Osteoblast (primary cell): ENCODE results near the gene INPP5A. TPM values are rescaled to one million over a fixed set of nuclear protein-coding genes. Genes with fewer than 3 reads are reported as not detected.

ENCODE experiments used
- DNase-seq: peaks from one replicate; pipeline ENCODE4 v3.0.0; 2011; ENCODE audit warnings: low spot score, mixed read lengths; ENCODE audit not compliant: insufficient read length; ENCODE audit errors: missing footprints
- H2AFZ ChIP-seq: 2 replicates; pipeline ENCODE4 v1.6.0; 2011; ENCODE audit warnings: mild to moderate bottlenecking, low read length
- H3K27ac ChIP-seq: 2 replicates; pipeline ENCODE4 v1.5.1; 2011; ENCODE audit warnings: mild to moderate bottlenecking, low read depth, low read length, moderate library complexity
- H3K27me3 ChIP-seq: 2 replicates; pipeline ENCODE4 v1.6.0; 2012; ENCODE audit warnings: mild to moderate bottlenecking, control low read depth, inconsistent platforms, low read length, moderate library complexity; ENCODE audit not compliant: insufficient read depth
- H3K36me3 ChIP-seq: 2 replicates; pipeline ENCODE4 v1.5.1; 2011; ENCODE audit warnings: mild to moderate bottlenecking, low read length, control low read depth, moderate library complexity; ENCODE audit not compliant: insufficient read depth
- H3K4me1 ChIP-seq: 2 replicates; pipeline ENCODE4 v1.5.1; 2011; ENCODE audit warnings: mild to moderate bottlenecking, low read length, control low read depth, moderate library complexity; ENCODE audit not compliant: insufficient read depth
- H3K4me2 ChIP-seq: 2 replicates; pipeline ENCODE4 v1.6.0; 2011; ENCODE audit warnings: mild to moderate bottlenecking, low read length; ENCODE audit not compliant: insufficient read depth
- H3K4me3 ChIP-seq: fragments of 200-600 bp; sonication (generic); 3 replicates; pipeline ENCODE4 v1.5.1; 2012; ENCODE audit warnings: mild to moderate bottlenecking, low read length, inconsistent platforms; ENCODE audit not compliant: insufficient read depth
- H3K79me2 ChIP-seq: 2 replicates; pipeline ENCODE4 v1.6.0; 2012; ENCODE audit warnings: mild to moderate bottlenecking, low read length, control low read depth, inconsistent platforms; ENCODE audit not compliant: insufficient read depth
- H3K9me3 ChIP-seq: 2 replicates; pipeline ENCODE4 v1.5.1; 2011; ENCODE audit warnings: low read depth, low read length, control low read depth
- H4K20me1 ChIP-seq: 2 replicates; pipeline ENCODE4 v1.6.0; 2012; ENCODE audit warnings: mild to moderate bottlenecking, low read length, control low read depth; ENCODE audit not compliant: insufficient read depth
- total RNA-seq: library from RNA; depleted of rRNA; stranded (reverse); fragments of >200 nt; gene quantifications from 2 replicates; pipeline ENCODE4 v1.2.3, GENCODE V29; 2012
- TF ChIP-seq, protein P1 (sequence below): IDR thresholded peaks from 2 replicates; pipeline ENCODE4 v1.5.1; 2011; ENCODE audit warnings: mild to moderate bottlenecking, low read depth, low read length, moderate library complexity; ENCODE audit errors: extremely low read depth

INPP5A gene
- total RNA-seq, 1 donor: 22.8 TPM

DNA sequence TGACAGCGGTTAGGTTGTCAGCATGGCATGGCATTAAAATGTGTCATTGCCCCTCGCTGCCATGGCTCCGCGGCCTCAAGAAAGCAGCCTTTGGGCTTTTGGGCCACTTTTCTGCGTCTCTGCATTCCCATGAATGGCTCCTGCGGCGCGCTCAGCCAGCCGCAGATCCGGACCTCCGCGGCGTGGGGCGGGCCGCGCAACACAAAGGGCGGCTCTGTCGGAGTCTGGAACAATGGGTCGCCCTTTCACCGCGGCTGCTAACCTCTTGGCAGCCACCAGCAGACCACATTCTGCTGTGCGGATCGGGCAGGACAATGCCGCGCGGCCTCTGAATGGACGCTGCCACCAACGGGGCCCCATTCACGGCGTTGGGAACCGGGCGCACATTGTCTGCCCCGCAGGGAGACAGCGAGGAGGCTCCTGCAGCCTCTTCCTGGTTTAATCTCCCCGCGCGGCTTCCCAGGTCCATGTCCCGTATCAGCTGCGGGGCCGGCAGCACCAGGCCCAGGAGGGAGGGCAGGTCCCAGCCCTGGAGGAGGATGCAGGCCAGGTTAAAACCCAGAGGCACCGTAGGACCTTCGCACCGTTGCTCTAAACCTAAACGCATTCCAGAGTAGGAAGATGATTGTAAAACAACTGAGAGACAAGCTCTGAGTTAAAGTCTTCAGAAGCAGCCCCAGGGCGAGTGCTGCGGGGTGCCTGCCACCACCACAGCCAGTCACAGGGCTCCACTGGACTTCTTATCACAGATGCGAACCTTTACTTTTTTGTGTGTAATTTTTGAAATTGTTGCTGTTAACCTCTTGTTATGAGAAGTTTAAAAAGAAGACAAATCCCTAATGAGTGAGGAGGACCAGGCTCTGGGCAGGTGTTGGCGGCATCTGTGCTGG is 176.8 kb downstream of the INPP5A start:
- TF ChIP-seq, protein P1, sequence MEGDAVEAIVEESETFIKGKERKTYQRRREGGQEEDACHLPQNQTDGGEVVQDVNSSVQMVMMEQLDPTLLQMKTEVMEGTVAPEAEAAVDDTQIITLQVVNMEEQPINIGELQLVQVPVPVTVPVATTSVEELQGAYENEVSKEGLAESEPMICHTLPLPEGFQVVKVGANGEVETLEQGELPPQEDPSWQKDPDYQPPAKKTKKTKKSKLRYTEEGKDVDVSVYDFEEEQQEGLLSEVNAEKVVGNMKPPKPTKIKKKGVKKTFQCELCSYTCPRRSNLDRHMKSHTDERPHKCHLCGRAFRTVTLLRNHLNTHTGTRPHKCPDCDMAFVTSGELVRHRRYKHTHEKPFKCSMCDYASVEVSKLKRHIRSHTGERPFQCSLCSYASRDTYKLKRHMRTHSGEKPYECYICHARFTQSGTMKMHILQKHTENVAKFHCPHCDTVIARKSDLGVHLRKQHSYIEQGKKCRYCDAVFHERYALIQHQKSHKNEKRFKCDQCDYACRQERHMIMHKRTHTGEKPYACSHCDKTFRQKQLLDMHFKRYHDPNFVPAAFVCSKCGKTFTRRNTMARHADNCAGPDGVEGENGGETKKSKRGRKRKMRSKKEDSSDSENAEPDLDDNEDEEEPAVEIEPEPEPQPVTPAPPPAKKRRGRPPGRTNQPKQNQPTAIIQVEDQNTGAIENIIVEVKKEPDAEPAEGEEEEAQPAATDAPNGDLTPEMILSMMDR: no peak
- H3K36me3 ChIP-seq: no peaks in the 10 kb centered on the region
- H3K27me3 ChIP-seq: no peaks in the 10 kb centered on the region
- H4K20me1 ChIP-seq: peaks cover 3% of the 10 kb centered on the region
- no peak overlapping the region for H3K4me2 ChIP-seq
- no peaks in the 10 kb centered on the region for H3K79me2 ChIP-seq
- no peak overlapping the region for H3K27ac ChIP-seq
- H3K4me3 ChIP-seq: no peak overlapping the region
- H2AFZ ChIP-seq: no peak overlapping the region
- no peaks in the 10 kb centered on the region for H3K9me3 ChIP-seq
- DNase-seq: no peak
- H3K4me1 ChIP-seq: no peaks in the 10 kb centered on the region

DNA sequence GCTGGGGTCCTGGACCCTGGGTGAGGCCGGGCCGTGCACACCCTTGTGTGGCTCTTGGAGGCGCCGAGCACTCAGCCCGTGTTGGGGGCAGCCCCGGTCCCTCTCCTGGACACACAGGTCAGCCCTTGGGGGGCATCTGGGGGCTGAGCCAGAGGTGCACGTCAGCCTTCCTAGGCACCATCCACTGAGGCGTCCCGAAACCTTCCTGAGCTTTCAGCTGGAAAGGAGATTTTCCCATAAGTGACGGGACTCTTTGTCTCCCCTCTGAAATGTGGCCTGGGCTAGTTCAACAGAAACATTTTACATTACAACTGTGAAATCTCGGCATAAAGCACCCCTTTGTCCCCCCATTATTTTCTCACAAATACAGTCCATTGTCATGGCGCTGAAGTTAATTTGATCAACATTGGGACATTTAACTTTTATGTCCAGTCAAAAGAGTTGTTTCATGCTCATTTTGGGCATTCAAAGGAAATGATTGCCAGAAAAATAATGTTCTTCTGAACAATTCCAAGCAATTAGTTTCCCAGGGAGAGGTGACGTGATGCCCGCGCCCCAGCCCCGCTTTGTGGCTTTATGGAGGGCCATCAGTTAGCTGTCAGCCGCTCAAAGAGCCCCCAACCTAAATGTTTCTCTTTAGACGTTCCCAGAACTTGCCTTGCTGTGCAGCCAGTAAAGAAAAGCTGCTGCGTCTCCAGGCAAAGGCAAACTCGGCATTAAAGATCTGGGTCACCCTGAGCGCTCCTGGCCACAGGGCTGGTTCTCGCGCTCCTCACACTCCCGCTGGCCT is 177.6 kb downstream of the INPP5A start:
- Histone ChIP-seq H3K79me2 (no peaks in the 10 kb centered on the region), H2AFZ (no peak overlapping the region), H3K27me3 (no peaks in the 10 kb centered on the region), H3K4me1 (no peaks in the 10 kb centered on the region), H3K4me3 (no peak overlapping the region), H3K9me3 (no peaks in the 10 kb centered on the region), H3K4me2 (no peak overlapping the region), H3K27ac (no peak overlapping the region), H3K36me3 (no peaks in the 10 kb centered on the region), H4K20me1 (peaks cover 3% of the 10 kb centered on the region)
- TF ChIP-seq, protein P1: no peak
- DNase-seq: no peak

DNA sequence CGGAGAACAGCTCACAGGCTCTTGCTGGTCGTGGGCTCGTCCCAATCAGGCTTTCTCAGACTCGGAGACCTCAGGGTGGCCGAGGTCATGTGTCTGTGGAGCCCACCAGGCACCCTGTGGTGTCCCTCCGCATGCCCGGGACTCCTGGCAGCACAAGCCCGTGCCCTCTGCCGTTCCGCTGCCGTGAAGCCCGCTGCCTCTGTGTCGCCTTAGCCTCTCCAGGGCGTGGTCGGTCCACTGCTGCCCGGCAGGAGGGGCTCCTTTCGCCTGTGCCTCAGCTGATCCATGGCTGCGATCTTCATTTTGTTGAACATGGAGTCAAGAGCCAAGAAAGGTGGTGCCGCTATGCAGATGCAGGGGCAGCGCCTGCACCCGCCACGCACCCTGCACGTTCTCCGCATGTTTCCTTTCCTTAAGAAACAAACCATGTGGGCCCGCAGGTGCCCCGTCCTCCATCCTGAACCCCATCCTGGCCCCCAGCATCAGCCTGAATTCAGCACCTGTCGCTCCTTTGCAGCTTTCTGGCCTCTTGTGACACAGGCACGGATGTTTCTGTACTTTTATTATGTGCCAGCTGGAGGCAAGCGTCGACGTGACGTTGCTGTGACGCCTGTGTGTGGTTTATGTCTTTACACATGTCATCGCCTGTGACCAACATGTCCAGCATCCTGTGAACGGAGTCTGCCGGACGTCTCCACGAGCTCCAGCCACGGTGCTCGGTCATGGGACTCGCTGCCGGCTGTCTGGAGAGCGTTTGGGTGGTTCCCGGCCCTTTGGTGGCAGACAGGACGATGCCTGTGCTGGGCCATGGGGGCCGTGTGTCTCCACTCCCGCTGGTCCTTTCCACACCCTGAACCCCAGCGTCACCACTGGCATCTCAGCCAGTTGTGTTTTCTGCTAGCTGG is 178.4 kb downstream of the INPP5A start:
- DNase-seq: no peak
- Histone ChIP-seq H3K27ac (no peak overlapping the region), H3K36me3 (no peaks in the 10 kb centered on the region), H3K4me1 (no peaks in the 10 kb centered on the region), H4K20me1 (peaks cover 3% of the 10 kb centered on the region), H3K9me3 (no peaks in the 10 kb centered on the region), H3K27me3 (no peaks in the 10 kb centered on the region), H3K79me2 (no peaks in the 10 kb centered on the region), H2AFZ (no peak overlapping the region), H3K4me3 (no peak overlapping the region), H3K4me2 (no peak overlapping the region)
- TF ChIP-seq, protein P1: no peak
